ENCODE data around the gene IZUMO2. TPM values are rescaled to one million over a fixed set of nuclear protein-coding genes. Genes with fewer than 3 reads are reported as not detected.

IZUMO2 gene
- total RNA-seq, 2 donors from 2014 or later = not detected

GRCh38 chr19:50190439-50190891, 27.4 kb upstream of the IZUMO2 start:
- H3K27ac ChIP-seq = peak overlapping the region in 3 of 4 donors; percentile 1 to 61 (median 16)
- no peak overlapping the region for H3K4me3 ChIP-seq
- intact Hi-C loops (cut with DNase I) = no loop called here
- H3K9me3 ChIP-seq = no peaks in the 10 kb centered on the region
- DNase-seq = peak in 1 of 4 donors; percentile 25
- H3K4me1 ChIP-seq = peaks cover 11% of the 10 kb centered on the region
- no peaks in the 10 kb centered on the region for H3K27me3 ChIP-seq
- peak; percentile 68 for ATAC-seq
- no peak for TF ChIP-seq POLR2A (IDR thresholded peaks at IDR 0.05)
- TF ChIP-seq CTCF (IDR thresholded peaks at IDR 0.05) = no peak
- WGBS, 2 donors = 50 to 54% methylated on average over 8 of the region's 8 CpGs
- H3K36me3 ChIP-seq (replicated peaks in 1 of 2; ENCODE audit: insufficient read depth in 1 of 2, low read depth in 2 of 2) = no peaks in the 10 kb centered on the region

GRCh38 chr19:50189331-50189730, 26.2 kb upstream of the IZUMO2 start:
- TF ChIP-seq POLR2A (IDR thresholded peaks at IDR 0.05) = no peak
- TF ChIP-seq CTCF (IDR thresholded peaks at IDR 0.05) = no peak
- WGBS, 2 donors = 54 to 56% methylated on average over 8 of the region's 8 CpGs
- H3K27ac ChIP-seq = no peak overlapping the region
- H3K9me3 ChIP-seq = no peaks in the 10 kb centered on the region
- no peak overlapping the region for H3K4me3 ChIP-seq
- peaks cover 11% of the 10 kb centered on the region for H3K4me1 ChIP-seq
- ATAC-seq = no peak
- H3K36me3 ChIP-seq (replicated peaks in 1 of 2; ENCODE audit: insufficient read depth in 1 of 2, low read depth in 2 of 2) = no peaks in the 10 kb centered on the region
- intact Hi-C loops (cut with DNase I) = no loop called here
- DNase-seq = no peak
- H3K27me3 ChIP-seq = no peaks in the 10 kb centered on the region

DNA sequence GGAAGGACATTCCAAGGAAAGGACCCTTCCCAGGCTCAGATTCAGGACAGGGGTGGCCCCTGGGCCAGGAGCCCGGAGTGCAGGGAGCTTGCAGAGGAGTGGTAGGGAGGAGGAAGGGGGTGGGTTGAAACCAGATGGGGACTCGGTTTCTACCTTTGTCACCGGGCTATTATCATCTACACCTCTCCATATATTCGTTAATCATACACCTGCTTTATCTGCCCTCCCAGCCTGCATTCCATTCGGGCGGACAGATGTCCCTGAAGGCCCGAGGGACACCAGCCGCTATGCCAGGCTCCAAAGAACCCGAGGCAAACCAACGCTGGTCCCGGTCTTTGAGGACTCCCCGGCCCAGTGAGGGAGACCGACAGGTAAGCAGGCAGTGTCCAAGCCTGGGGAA, 24.9 kb upstream of the IZUMO2 start:
- Histone ChIP-seq H3K9me3 (no peaks in the 10 kb centered on the region), H3K36me3 (replicated peaks in 1 of 2; ENCODE audit: insufficient read depth in 1 of 2, low read depth in 2 of 2) (no peaks in the 10 kb centered on the region), H3K4me3 (no peak overlapping the region), H3K4me1 (peaks cover 11% of the 10 kb centered on the region), H3K27me3 (no peaks in the 10 kb centered on the region), H3K27ac (peak overlapping the region in 3 of 4 donors; percentile 8 to 59 (median 55))
- intact Hi-C loops (cut with DNase I) = no loop called here
- ATAC-seq = peak; percentile 48
- TF ChIP-seq CTCF (IDR thresholded peaks at IDR 0.05) = no peak
- 32 to 47% methylated on average over 9 to 13 of the region's 13 CpGs for WGBS, 2 donors
- no peak for DNase-seq

- no peak for DNase-seq
- Histone ChIP-seq H3K9me3 (no peaks in the 10 kb centered on the region), H3K36me3 (replicated peaks in 1 of 2; ENCODE audit: insufficient read depth in 1 of 2, low read depth in 2 of 2) (no peaks in the 10 kb centered on the region), H3K27me3 (no peaks in the 10 kb centered on the region), H3K4me3 (no peak overlapping the region), H3K4me1 (peaks cover 11% of the 10 kb centered on the region), H3K27ac (no peak overlapping the region)
- no peak for ATAC-seq
- intact Hi-C loops (cut with DNase I) = no loop called here
- TF ChIP-seq POLR2A (IDR thresholded peaks at IDR 0.05) = no peak
- no peak for TF ChIP-seq CTCF (IDR thresholded peaks at IDR 0.05)
- 11 to 13% methylated on average over 1 of the region's 1 CpG for WGBS, 2 donors
These were observed 21.1 kb upstream of the IZUMO2 start for GRCh38 chr19:50184196-50184595.

DNA sequence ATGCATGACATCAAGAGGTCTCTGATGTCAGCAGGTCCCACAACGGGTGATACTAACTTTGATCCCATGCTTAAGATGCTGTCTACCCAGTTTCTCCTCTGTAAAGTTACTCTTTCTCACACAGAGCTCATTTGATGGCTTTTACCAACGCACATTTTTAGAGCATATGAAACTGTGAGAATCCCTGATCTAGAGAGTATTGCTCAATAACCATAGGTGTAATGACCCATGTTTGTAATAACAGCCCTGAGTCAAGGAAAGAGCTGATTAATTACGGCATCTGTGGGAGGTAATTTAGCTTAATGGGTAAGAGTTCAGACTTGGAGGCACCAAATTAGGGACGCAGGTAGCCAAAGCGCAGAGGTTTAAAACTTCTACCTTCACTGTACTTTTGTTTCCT, 18.0 kb upstream of the IZUMO2 start:
- H3K36me3 ChIP-seq (replicated peaks in 1 of 2; ENCODE audit: insufficient read depth in 1 of 2, low read depth in 2 of 2) = no peaks in the 10 kb centered on the region
- DNase-seq (no peak), ATAC-seq (no peak)
- intact Hi-C loops (cut with DNase I) = no loop called here
- TF ChIP-seq CTCF (IDR thresholded peaks at IDR 0.05) (no peak), POLR2A (IDR thresholded peaks at IDR 0.05) (no peak)
- H3K27me3 ChIP-seq = no peaks in the 10 kb centered on the region
- no peak overlapping the region for H3K27ac ChIP-seq
- peaks cover 7% of the 10 kb centered on the region for H3K4me1 ChIP-seq
- H3K4me3 ChIP-seq = no peak overlapping the region
- H3K9me3 ChIP-seq = no peaks in the 10 kb centered on the region
- WGBS, 2 donors = 33 to 38% methylated on average over 5 of the region's 5 CpGs

All from body of pancreas (tissue), 4 donors.